Nephron progenitor cell (in vitro differentiated cells): Measurements from ENCODE around the gene GRIK4.

Experiments used
- DNase-seq: peaks from one replicate; pipeline ENCODE4 v3.0.0; 2021
- H3K27ac Mint-ChIP-seq: 2 replicates; pipeline ENCODE4 v1.8.0; 2021; ENCODE audit warnings: mild to moderate bottlenecking, moderate library complexity, mixed read lengths
- H3K27me3 Mint-ChIP-seq: 2 replicates; pipeline ENCODE4 v1.8.0; 2021; ENCODE audit warnings: mild to moderate bottlenecking, low read depth, mixed read lengths; ENCODE audit not compliant: poor library complexity
- H3K36me3 Mint-ChIP-seq: 2 replicates; pipeline ENCODE4 v1.8.0; 2021; ENCODE audit warnings: low read depth, mixed read lengths
- H3K4me1 Mint-ChIP-seq: 2 replicates; pipeline ENCODE4 v1.8.0; 2021; ENCODE audit warnings: mixed read lengths
- H3K4me3 Mint-ChIP-seq: 2 replicates; pipeline ENCODE4 v1.8.0; 2021; ENCODE audit warnings: mild to moderate bottlenecking, moderate library complexity, mixed read lengths
- H3K9me3 Mint-ChIP-seq: 2 replicates; pipeline ENCODE4 v1.8.0; 2021; ENCODE audit warnings: mild to moderate bottlenecking, moderate library complexity, mixed read lengths
- TF ChIP-seq, protein P1 (sequence below): fragments of 200-600 bp; sonication (generic); IDR thresholded peaks from 2 replicates; pipeline ENCODE4 v1.5.0; 2021; ENCODE audit warnings: antibody characterized with exemption

Gene GRIK4

DNA sequence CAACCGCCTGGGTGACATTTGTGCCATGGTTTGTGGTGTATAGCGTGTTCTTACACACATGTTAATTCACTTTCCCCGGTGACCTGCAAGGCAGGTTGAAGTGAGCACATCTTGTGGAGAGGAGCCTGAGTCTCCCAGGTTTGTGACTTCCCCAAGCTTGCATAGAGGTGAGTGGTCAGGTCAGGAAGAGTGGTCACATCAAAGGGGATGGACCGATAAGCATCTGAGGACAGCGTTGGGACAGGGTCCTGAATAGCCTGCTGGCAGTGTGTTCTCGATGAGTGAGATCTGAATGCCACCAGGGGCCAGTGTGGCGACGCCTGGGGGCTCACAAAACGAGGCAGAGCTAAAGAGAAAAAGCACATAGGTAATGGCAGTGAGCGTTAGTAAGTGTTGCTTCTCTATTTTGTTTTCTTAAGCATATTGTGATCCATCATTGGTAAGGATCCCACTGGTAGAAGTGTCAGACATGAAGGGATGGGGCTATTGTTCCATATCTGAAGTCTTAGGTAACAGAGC, 154.6 kb downstream of the GRIK4 start:
- no peaks in the 10 kb centered on the region for H3K36me3 Mint-ChIP-seq
- H3K4me1 Mint-ChIP-seq: peaks cover 9% of the 10 kb centered on the region
- no peak for DNase-seq
- TF ChIP-seq, protein P1, sequence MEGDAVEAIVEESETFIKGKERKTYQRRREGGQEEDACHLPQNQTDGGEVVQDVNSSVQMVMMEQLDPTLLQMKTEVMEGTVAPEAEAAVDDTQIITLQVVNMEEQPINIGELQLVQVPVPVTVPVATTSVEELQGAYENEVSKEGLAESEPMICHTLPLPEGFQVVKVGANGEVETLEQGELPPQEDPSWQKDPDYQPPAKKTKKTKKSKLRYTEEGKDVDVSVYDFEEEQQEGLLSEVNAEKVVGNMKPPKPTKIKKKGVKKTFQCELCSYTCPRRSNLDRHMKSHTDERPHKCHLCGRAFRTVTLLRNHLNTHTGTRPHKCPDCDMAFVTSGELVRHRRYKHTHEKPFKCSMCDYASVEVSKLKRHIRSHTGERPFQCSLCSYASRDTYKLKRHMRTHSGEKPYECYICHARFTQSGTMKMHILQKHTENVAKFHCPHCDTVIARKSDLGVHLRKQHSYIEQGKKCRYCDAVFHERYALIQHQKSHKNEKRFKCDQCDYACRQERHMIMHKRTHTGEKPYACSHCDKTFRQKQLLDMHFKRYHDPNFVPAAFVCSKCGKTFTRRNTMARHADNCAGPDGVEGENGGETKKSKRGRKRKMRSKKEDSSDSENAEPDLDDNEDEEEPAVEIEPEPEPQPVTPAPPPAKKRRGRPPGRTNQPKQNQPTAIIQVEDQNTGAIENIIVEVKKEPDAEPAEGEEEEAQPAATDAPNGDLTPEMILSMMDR: no peak
- no peak overlapping the region for H3K4me3 Mint-ChIP-seq
- peaks cover 35% of the 10 kb centered on the region for H3K27me3 Mint-ChIP-seq
- no peak overlapping the region for H3K27ac Mint-ChIP-seq
- peaks cover 1% of the 10 kb centered on the region for H3K9me3 Mint-ChIP-seq

DNA sequence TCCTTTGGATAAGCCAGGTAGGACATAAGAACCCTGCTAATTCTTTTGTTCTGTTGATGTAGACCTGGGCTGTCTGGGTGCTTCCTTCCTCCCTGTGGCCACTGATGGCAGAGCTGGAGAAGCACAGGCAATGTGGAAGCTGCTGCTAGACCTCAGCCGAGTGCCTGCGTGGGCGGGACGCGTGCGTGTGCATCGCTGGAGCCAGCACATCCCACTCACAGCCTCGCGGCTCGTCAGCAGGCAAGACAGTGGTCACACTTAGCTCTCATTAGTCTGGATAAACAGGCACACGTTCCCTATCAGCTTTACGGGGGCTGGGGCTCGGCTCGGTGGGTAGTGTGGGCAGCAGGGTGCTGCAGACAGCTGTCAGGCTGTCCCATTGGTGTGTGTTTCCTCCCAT, 155.7 kb downstream of the GRIK4 start:
- Mint-ChIP-seq H3K36me3 (no peaks in the 10 kb centered on the region), H3K4me1 (peaks cover 2% of the 10 kb centered on the region), H3K4me3 (no peak overlapping the region), H3K27me3 (peaks cover 30% of the 10 kb centered on the region), H3K9me3 (peaks cover 10% of the 10 kb centered on the region), H3K27ac (no peak overlapping the region)
- TF ChIP-seq, protein P1: no peak
- DNase-seq: peak; percentile 26

GRCh38 chr11:120667934-120668333, 156.4 kb downstream of the GRIK4 start:
- DNase-seq: no peak
- peaks cover 15% of the 10 kb centered on the region for H3K9me3 Mint-ChIP-seq
- no peaks in the 10 kb centered on the region for H3K36me3 Mint-ChIP-seq
- no peak overlapping the region for H3K4me3 Mint-ChIP-seq
- H3K27ac Mint-ChIP-seq: no peak overlapping the region
- TF ChIP-seq, protein P1: no peak
- H3K27me3 Mint-ChIP-seq: peaks cover 26% of the 10 kb centered on the region
- H3K4me1 Mint-ChIP-seq: no peaks in the 10 kb centered on the region

- H3K4me3 Mint-ChIP-seq: no peak overlapping the region
- H3K27me3 Mint-ChIP-seq: peaks cover 23% of the 10 kb centered on the region
- H3K36me3 Mint-ChIP-seq: no peaks in the 10 kb centered on the region
- no peaks in the 10 kb centered on the region for H3K4me1 Mint-ChIP-seq
- no peak overlapping the region for H3K27ac Mint-ChIP-seq
- H3K9me3 Mint-ChIP-seq: peaks cover 15% of the 10 kb centered on the region
- TF ChIP-seq, protein P1: no peak
- no peak for DNase-seq
Observed at GRCh38 chr11:120668537-120668936, 157.0 kb downstream of the GRIK4 start.

DNA sequence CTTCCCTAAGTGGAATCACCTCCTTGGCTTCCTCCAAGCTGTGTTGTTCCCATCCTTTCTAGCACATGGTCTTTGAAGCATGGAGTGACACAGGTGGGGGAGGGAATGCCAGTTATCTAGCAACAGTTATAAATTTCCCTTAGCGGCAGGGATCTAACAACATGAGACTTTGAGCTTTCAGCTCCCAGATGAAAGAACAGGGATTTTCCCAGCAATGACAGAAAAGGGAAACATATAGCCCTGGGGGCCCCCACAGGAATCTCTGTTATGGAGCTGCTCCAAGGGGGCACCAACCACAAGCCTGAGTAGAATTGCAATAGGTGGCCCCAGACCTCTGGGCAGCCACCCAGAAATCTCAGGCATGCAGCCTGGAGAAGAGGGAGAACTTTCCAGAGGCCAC, 163.0 kb downstream of the GRIK4 start:
- TF ChIP-seq, protein P1: no peak
- Mint-ChIP-seq H3K4me3 (no peak overlapping the region), H3K9me3 (peaks cover 15% of the 10 kb centered on the region), H3K4me1 (peaks cover 31% of the 10 kb centered on the region), H3K27me3 (peaks cover 5% of the 10 kb centered on the region), H3K27ac (peak overlapping the region; percentile 43), H3K36me3 (no peaks in the 10 kb centered on the region)
- DNase-seq: no peak

- no peaks in the 10 kb centered on the region for H3K36me3 Mint-ChIP-seq
- no peak for DNase-seq
- TF ChIP-seq, protein P1: no peak
- H3K9me3 Mint-ChIP-seq: peaks cover 15% of the 10 kb centered on the region
- H3K27me3 Mint-ChIP-seq: peaks cover 5% of the 10 kb centered on the region
- no peak overlapping the region for H3K4me3 Mint-ChIP-seq
- peaks cover 31% of the 10 kb centered on the region for H3K4me1 Mint-ChIP-seq
- H3K27ac Mint-ChIP-seq: no peak overlapping the region
Observed at GRCh38 chr11:120675171-120675570, 163.6 kb downstream of the GRIK4 start.
